T47D (cell line): ENCODE results near the gene ADAMTS17.

Source experiments
- DNase-seq, 2 experiments: peaks; one replicate each; pipeline versions ENCODE4 v3.0.0 to v3.0.0-alpha.2; 2011 to 2012; ENCODE audit warnings: low read depth in 1 of 2, low spot score in 1 of 2
- JUND ChIP-seq: IDR thresholded peaks from 2 replicates; pipeline ENCODE4 v1.6.1; 2012; ENCODE audit warnings: low read depth
- in situ Hi-C: cut with HindIII; loops from 2 replicates; pipeline ENCODE4 v1.10.0; 2016; ENCODE audit warnings: low sequenced_read_pairs, low pct_unique_long_range_greater_than_20kb

Gene ADAMTS17

DNA sequence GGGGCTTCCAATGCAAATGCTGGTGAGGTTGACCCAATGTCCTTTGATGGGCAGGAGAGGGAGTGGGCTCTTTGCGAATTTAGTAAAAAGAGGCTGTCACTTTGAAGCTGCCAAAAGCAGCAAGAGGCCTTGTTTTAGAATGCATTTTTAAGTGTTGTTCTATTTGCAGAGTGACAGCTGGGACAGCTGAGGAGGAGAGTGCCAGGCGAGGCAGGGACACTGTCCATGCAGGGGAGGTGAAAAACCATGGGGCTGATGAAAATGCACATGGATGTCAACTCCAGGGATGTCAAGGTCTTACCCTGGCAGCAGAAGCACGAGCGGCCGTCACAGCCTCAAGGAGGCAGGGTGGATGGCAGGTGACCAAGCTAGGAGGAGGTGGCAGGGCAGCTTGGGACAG is 279.8 kb downstream of the ADAMTS17 start:
- TF ChIP-seq JUND: no peak
- in situ Hi-C loops: no loop called here
- DNase-seq: no peak

DNA sequence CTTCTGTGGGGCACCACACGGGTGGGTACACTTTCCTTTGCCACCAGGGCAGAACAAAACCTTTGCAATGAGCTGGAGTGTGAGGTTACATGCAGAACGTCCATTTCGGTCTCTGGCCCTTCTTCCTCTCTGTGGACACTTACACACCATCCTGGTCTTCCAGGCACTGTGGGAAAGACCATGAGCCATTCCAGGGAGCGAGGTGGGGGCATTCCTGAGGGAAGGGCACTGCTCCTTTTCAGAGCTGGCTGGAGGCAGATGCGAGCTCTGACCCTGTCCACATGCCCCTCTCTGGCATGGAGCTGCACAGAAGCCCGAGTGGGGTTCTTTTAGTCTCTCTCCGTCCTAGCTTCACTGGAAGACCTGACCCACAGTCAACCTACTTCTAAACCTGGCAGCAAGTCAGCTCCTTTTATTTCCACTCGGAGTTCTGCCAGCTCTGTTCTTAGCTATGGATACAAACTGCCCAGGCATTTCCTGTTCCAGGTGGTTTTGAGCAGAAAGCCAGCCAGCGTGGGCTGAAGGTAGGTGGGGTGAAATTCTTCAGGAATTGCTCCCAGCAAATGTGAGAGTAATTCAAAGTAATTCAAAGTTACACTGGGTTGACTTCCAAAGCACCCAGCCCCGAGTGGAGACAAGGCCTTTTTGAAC is 281.4 kb downstream of the ADAMTS17 start:
- peak in 1 of 2 experiments; percentile 23 for DNase-seq
- TF ChIP-seq JUND: no peak
- in situ Hi-C loops: no loop called here

DNA sequence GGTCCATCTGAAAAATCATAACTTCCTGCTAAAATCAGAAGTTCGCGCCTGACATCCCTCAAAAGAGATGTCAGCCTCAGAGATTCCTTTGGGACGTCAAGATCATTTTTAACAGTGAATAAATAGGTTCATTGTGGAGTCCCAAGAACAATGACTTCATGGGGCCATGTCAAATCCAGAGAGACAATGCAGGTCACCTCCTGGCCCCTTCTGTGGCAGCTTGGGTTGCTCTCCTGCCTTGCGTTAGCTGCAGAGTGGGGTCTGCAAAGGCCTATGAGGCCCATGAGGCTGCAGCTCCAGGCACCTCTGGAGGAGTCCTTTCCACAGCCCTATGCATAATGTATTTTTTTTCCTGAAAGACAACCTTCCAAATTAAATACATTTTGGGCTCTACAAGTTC is 282.3 kb downstream of the ADAMTS17 start:
- in situ Hi-C loops: no loop called here
- TF ChIP-seq JUND: no peak
- no peak for DNase-seq

DNA sequence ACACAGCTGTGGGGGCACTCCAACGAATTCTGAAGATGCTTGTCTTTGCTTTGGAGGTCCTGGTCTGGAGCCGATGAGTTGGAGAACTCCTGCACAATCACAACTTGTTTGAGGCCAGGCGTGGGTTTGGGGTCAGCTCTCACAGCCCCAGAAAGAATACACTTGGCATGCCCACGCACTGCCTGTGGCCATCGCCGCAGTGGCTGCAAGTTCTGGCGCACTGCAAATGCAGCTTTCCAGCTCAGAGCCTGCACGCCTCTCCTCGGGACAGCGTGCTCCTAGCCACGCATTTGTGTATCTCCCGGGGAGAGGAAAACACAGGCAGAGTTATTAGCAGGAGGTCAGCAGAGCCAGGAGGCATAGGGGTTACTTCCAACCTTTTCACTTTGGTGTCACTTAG is 282.7 kb downstream of the ADAMTS17 start:
- in situ Hi-C loops: no loop called here
- no peak for DNase-seq
- TF ChIP-seq JUND: no peak

DNA sequence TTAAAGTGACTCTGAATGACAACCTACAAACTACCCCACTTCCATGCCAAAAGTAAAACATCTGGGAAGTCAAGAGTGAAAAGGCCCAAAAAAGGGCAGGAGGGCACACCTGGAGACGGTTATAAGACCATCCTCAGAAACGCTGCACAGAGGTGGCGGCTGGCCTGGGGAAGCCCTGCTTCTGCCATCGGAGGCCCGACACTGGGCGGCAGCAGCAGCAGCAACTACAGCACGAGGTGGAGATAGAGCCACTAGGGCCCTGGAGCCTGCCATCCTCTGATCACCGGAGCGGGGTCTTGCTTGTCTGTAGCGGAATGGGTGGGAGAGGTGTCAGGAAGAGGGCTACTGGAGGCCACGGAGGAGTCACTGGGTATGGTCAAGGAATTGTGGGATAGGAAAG is 283.3 kb downstream of the ADAMTS17 start:
- in situ Hi-C loops: no loop called here
- DNase-seq: no peak
- TF ChIP-seq JUND: no peak

DNA sequence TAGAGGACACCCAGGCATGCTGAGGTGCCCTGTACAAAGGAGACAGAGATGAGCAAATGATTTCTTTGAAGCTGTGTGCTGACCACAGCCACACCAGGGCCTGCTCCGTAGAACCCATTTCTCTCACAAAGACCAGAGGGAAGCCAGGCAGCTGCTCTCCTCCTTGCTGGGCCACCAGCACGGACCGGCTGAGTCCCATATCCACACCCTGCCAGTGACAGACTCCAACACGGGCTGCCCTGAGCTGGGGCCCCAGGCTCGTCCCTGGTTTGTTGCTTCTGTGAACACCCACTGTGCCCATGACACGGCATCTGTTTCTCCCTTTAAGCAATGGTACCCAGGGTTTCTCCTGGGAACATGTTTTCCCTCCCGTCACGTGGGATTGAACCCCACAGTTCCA is 284.5 kb downstream of the ADAMTS17 start:
- TF ChIP-seq JUND: no peak
- DNase-seq: no peak
- in situ Hi-C loops: no loop called here

DNA sequence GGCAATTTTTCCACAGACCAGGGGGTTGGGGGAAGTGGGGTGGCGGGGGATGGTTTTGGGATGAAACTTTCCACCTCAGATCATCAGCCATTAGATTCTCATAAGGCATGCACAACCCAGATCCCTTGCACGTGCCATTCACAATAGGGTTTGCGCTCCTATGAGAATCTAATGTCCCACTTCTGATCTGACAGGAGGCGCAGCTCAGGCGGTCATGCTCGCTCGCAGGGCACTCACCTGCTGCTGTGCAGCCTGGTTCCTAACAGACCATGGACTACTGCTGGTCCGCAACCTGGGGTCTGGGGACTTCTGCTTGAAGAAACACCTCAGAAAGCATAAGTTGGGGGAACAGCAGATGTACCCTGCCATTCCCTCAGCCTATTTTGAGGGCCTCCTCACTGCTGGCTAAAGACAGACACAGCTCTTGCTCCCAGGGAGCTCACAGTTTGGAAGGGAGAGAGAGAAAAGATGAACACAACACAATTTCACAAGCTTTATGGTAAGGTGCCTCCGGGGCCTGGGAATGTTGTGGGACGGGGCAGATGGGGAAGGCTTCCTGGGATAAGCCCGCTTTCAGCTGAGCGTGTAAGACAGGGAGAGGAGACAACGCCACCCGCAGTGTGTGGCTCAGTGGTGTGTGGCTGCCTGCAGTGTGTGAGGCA is 285.2 kb downstream of the ADAMTS17 start:
- no peak for TF ChIP-seq JUND
- in situ Hi-C loops: no loop called here
- no peak for DNase-seq

DNA sequence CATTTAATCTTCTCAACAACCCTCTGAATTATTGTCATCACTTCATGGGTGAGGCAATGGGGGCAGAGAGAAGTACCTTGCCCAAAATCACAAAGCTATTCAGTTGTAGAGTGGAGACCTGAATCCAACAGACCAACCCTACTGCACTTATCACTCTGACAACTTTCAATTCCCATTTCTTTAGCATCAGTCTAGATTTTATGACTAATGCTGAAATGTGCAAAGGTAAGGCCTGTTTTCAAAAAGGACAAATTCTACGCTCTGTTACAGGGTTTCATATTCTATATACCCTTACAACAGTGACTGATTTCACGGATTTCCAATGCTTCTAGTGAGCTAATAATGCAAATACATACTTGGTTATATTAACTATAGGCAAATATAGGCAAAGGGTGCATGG is 286.0 kb downstream of the ADAMTS17 start:
- TF ChIP-seq JUND: no peak
- no peak for DNase-seq
- in situ Hi-C loops: no loop called here

DNA sequence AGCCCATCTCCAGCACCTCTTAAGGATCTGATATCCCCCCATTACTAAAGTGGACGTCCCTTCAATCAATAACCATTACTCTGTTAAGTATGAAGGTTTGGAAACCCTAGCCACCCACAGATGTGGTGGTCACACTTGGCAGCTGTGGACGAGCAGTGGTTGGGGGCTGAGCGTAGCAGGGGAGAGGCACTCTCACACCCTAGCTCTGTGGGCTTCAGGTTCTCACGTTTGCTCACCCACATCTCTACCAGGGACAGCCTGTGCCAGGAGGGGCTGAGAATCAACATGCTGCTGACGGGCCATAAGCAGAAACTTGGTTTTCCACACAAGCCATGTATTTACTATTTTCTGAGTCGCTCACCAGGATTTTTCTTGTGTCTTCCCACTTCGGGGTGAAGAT is 287.2 kb downstream of the ADAMTS17 start:
- in situ Hi-C loops: no loop called here
- DNase-seq: no peak
- TF ChIP-seq JUND: no peak

DNA sequence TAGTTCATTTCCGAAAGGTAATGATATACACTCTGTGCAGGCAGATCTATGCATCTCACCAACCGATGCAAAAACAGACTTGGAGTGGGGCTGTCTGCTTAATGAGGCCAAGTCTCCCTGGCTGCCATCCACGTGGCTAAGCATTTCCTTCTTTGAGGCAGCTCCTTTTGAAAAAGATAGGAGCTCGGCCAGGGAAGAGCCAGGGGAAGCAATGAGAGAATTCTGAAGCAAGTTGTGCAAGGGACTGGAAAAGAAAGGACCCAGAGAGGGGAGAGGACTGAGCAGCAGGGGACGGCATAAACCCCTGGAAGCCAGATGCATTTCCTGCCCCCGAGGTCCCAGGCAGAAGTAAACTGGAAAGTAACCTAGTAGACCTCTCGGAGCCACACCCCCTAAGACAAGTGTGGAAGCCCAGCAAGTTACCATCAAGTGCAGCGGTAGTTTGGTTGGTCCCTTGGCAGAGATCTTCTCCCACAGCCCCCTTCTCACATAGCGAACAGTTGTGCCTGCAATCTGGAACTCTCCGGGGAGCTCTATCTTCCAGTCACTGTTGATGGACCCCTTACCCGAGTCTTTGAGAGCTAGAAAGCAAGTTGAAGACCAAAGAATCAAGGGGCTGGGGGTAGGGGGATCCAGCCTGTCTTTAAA is 288.2 kb downstream of the ADAMTS17 start:
- TF ChIP-seq JUND: no peak
- DNase-seq: no peak
- in situ Hi-C loops: no loop called here

DNA sequence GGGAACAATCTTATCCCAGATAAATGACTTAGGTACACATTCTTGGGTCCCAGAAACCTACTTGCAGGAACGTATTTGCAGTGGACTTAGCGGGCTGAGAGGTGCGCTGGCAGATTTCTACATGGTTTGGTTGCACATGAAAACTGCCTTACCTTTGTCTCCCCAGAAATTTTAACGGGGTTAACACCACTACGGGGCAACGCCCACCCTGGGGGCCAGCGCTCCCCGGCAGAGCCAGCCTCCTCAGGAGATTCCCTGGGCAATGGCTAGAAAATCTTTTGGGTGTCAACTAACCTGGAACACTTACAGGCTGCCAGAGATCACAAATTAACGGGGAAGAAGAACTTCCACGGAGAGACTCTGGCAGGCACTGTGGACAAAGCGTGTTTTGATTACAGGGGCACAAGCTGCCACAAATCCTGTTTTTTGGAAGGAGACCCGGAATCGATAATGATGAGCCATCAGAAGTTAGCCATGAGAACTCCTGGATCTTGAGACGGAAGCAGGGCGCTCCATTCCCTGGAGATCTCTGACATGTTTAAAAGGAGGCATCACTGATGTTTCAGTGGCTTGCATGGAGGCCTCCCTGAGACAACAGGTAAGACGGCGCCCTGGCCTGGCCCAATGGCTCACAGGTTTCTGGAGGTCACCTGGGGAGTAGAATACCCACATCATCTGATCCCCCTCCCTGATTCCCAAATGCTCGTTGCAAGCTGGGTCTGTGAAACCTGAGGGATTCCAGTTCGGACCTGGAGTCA is 288.9 kb downstream of the ADAMTS17 start:
- in situ Hi-C loops: no loop called here
- TF ChIP-seq JUND: no peak
- DNase-seq: no peak

DNA sequence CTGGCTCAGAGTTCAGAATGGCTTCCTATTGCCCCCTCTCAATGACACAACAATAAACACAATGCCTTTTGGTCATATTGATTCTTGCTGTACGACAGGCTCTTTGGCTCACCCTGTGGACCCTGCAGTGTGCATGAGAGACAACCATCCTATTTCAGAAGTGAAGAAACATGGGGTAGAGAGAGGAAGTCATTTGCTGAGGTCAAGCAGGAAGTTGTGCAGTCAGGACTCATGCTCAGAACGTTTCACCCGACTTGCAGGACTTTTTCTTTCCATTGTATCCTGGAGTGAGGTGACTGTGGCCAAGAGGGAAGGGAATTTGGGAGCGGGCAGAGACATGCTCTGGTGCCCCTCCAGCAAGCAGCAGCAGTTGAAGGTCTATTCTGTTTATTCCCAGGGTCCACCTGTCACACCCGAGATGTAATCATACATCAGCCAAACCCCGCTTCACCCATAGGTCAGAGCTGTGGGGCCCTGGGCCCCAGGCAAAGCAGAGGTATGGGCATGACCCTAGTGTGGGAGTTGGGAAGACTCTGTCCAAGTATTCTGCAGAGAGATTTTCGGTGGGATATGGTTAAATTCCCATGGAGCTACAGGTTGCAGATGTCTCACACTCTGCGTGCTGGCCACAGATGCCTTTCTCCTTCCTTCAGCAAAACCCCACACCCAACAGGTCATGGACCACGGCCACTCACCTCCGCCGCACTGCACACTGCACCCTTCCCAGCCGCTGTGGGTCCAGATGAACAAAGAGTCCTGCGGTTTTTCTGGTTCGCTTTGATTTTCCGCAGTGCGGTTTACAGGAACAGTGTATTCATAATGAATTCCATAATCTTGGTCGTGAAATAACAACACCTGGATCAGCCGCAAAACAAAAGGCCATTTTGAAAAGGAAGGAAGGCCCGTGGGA is 290.6 kb downstream of the ADAMTS17 start:
- no peak for TF ChIP-seq JUND
- in situ Hi-C loops: no loop called here
- DNase-seq: no peak
